ENCODE results near the gene CCDC74B. TPM values are rescaled to one million over a fixed set of nuclear protein-coding genes. Genes with fewer than 3 reads are reported as not detected.
"Not testable (repeated sequence)": the region's sequence is repeated elsewhere in the genome, so short reads cannot be mapped to it uniquely, and the experiment has no call there.

The CCDC74B gene
- total RNA-seq, 8 experiments from 2014 or later = 1.2 to 13.4 (median 6.6) TPM

GRCh38 chr2:130102597-130103363 lies 42.1 kb downstream of the CCDC74B start:
- H3K4me1 ChIP-seq (replicated peaks in 1 of 2); H3K4me3 ChIP-seq; in situ Hi-C loops (cut with MboI; ENCODE audit: low pct_unique_long_range_greater_than_20kb in 2 of 9, low sequenced_read_pairs in 9 of 9, unreplicated experiment in 9 of 9): not testable (repeated sequence)
- peak overlapping the region; percentile 46 to 73 for H3K27ac ChIP-seq
- 8 to 54% (median 39%) methylated on average over 2 of the region's 8 CpGs; no CpG with 5 or more reads in 6 of the 10 experiments for WGBS, 10 experiments
- peak in 5 of 8 experiments; percentile 55 to 85 (median 77) for ATAC-seq (replicated peaks in 6 of 8)

Other genes starting within 250 kb of the CCDC74B start
- 1 to 10 TPM in 1 of 8 experiments, under 1 TPM in 6, not detected in 1; 0.10 to 1.4 (median 0.82) TPM for gene RAB6C, start 165.4 kb downstream of the CCDC74B start, total RNA-seq
- gene POTEF, start 15.9 kb downstream of the CCDC74B start, total RNA-seq = 10 to 100 TPM in 1 of 8 experiments, under 1 TPM in 6, not detected in 1; 0.05 to 31.2 (median 0.41) TPM
- 10 to 100 TPM; 20.1 to 57.6 (median 29.3) TPM for gene SMPD4, start 36.5 kb upstream of the CCDC74B start, total RNA-seq
- 100 to 1,000 TPM; 101 to 315 (median 253) TPM for gene MZT2B, start 37.1 kb upstream of the CCDC74B start, total RNA-seq
- under 1 TPM in 6 of 8 experiments, not detected in 2; 0.11 to 0.71 (median 0.22) TPM for gene TUBA3E, start 53.3 kb upstream of the CCDC74B start, total RNA-seq
- 100 to 1,000 TPM in 2 of 8 experiments, 10 to 100 TPM in 6; 62.2 to 107 (median 94.8) TPM for gene IMP4, start 197.8 kb upstream of the CCDC74B start, total RNA-seq
- 10 to 100 TPM; 11.7 to 34.2 (median 17.7) TPM for gene PTPN18, start 210.9 kb upstream of the CCDC74B start, total RNA-seq

Measured in motor neuron (in vitro differentiated cells).